Measurements from ENCODE around the gene ELMO3.

Gene ELMO3

DNA sequence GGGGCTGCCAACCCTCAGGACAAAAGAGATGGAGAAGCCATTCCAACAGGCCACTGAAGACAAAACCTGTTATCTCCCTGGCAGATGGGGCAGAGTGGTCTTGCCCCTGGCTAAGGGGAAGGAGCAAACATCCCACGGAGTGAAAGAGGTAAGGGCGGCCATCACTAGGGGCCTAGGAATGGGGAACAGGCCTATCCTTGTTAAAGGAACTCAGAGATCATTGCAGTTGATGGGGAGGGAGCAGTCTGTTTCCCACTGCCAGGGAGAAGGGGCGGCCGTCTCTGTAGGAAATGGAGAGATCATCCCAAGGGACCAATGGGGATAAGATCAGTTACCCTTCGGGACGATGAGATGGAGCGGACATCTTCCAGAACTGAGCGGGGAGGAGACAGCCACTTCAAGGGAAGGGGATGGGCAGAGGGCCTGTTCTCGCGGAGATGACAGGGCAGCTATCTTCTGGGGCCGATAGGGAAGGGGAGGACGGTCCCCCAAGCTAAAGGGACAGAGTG lies 27.4 kb downstream of the ELMO3 start:
- DNase-seq (ENCODE audit: low read depth) = no peak

DNA sequence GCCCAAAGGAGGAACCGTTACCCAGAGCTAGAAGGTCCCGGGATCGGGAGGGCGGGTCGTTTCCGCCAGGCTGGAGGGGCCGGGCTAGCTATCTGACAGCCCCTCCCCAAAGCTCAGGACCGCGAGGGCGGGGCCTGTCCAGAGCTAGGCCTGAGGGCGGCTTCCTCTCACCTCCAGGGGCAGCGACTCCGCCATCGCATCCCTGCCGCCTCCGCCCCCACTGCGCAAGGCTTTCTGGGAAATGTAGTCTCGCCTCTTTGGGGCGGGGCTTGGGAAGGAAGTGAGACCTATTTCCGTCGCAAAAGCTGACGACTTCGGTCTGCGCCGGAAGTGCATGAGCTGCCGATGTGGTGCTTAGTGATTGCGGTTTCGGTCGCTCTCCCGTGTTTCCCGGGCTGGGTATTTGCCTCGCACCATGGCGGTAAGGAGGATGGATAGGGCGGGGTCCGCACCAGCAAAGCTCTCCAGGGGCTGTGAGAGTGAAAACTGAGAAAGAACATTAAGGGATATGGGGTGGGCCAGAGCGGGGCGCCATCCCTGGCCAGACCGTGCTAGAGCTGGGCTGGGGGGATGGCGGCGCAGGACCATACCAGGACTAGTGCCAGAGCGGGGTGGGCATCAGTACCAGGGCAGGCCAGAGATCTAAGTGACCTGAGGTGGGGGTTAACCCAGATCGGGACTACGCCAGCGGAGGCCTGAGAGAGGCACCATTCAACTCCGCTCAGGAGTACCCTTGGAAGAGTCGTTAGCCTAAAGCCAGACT lies 28.1 kb downstream of the ELMO3 start, which contains the start of gene TMEM208:
TSS of gene TMEM208 (plus strand) at position 327 of the 763 bp plus-strand sequence. CDS start at position 416, 89 bp downstream.
- DNase-seq (ENCODE audit: low read depth) = peak; percentile 98

- no peak for DNase-seq (ENCODE audit: low read depth)
Observed at GRCh38 chr16:67227567-67227921, 28.6 kb downstream of the ELMO3 start.

DNA sequence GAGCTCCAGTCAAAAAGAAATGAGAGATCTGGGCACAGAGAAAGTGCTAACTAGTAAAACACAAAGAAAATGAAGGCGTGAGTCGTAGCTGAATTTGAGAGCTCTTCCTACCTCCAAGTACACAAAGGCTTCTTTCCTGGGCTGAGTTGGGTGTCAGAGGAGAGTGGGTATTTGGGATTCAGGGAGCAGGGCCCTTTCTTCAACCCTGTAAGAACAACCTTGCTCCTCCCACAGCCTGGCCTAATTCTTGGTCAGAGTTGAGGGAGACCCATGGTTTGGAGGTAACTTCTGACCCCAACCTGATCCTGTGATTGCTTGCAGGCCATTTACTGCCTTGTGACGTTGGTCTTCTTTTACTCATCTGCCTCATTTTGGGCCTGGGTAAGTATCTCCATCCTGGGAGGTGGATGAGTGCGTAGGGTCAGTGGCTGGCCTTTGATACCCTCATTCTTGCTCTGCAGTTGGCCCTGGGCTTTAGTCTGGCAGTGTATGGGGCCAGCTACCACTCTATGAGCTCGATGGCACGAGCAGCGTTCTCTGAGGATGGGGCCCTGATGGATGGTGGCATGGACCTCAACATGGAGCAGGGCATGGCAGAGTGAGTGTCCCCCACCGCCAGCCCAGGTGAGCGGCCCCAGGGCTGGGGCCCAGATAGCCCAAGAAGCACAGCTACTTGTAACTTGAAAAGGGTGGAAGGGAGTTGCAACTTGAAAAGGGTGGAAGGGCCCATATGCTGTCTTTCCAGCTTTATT lies 29.3 kb downstream of the ELMO3 start:
- no peak for DNase-seq (ENCODE audit: low read depth)

DNA sequence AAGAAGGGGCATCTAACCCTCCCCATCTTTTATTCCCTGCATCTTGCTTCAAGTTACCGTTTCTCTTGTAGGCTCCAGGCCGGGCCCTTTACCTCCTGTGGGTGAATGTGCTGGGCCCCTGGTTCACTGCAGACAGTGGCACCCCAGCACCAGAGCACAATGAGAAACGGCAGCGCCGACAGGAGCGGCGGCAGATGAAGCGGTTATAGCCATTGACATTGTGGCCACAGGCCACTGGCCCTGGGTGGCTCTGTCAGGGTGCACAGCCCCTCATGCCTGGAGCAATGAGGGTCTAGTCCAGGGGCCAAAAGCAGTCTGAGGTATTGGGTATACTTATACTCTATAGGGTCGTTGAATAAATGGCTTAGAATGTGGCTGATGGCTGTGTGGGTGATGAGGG lies 30.0 kb downstream of the ELMO3 start:
- no peak for DNase-seq (ENCODE audit: low read depth)

DNA sequence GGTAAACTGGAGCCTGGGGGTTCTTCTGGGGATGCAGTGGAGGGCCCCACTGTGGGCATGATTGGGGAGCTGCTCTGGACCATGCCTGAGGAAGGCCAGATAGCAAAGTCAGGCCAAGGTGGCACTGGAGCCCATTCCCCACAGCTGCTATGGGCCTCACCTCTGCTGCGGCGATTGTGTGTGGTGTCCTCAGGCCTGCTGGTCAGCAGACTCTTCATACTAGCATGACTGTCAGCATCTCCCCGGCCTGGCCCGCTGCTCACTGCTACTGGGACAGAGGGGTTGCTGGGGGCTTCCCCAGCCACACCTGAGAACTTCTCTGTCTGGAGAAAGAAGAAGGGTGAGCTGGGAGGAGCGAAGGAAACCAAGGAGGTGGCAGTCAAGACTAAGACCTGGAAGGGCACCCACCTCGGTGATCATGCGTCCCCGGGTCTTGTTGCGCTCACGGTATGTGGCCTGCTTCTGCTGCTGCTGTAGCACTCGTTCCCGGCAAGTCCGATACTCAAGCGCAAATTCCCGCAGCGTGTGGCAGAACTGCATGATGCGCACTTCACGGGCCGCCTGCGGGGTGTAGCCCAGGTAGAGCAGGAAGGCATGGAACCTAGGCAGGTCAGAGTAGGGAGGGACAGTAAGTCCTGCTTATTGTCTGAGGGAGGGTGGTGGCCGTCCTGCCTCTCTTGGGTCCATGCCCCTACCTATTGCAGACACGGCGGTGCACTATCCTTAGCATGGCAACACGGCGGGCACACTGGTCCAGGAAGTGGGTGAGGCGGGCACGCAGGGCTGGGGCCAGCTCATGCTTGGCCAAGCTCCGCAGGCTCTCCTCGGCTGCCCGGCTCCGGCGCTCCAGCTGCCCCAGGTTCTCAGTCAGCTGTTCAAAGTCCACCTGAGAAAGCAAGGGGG lies 31.2 kb downstream of the ELMO3 start:
- no peak for DNase-seq (ENCODE audit: low read depth)

DNA sequence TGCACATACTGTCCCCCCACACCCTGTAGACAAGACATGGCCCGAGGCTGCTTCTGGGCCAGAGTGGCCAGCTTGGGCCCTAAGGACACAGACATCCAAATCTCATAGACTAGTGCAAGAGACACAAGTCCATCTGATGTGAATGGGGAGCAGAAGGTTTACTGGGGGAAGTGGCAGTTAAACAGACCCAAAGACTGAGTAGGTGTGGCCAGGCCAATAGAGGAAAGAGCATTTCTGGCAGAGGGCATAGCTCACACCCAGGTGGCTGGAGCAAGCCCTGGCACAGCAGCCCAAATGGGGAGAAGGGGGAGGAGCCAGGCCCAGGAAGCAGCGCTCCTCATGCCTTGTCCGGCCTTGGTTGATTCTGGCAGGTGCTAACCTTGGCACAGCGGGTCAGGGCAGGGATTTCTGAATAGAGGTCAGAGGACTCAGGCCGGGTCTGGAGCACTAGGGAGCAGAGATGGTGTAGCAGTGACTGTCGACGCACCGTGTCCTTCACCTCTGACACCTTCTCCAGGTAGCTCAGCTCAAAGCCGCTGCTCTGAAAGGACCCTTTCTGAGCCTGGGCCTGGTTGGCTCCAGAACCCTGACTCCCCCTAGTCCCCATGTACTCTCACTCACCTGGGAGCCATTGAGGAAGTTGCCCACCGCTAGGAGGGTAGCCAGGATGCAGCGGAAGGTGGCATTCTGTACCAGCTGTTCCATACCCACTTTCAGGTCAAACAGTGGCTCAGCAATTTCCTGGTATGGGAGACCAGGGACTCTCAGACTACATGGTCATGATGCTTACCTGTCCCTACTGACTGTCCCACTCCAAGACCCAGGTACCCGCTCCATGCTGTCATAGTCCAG lies 32.1 kb downstream of the ELMO3 start:
- DNase-seq (ENCODE audit: low read depth) = no peak

DNA sequence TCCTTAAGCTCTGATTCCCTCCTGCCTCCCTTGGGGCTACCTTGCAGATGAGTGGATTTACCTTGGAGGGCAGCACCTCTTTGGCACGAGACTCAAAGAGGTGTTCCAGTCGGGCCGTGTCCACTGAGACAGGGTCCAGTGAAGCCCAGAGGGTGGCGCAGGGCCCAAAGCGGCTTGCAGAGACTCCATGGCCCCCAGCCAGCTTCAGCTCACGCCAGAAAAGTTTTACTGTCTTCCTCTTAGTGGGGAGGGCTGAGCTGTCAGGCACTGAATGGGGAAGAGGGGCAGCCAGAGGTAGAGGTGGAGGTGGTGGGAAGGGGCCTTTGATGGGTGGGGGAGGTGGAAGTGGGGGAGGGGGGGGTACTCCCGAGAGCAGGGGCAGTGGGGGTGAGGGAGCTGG lies 34.7 kb downstream of the ELMO3 start:
- DNase-seq (ENCODE audit: low read depth) = no peak

DNA sequence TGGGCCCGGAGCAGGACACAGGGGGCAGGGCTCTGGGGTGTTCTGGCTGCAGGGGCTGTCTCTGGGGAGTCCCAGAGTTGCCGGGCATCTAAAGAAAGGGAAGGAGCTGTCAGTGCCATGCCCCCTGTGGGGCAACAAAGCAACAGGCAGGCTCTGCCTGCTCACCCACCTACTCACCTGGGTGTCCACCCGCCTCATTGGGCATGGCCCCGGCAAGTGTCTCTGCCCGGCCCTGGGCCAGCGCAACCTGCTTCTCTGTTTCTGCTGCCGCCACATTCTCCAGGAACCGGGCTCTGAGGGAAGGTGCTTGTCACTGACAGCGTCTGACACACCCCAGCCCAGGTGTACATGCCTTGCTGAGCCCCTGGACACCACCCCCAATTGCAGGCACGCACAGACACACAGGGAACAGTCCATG lies 35.3 kb downstream of the ELMO3 start:
- DNase-seq (ENCODE audit: low read depth) = no peak

- no peak for DNase-seq (ENCODE audit: low read depth)
Observed at GRCh38 chr16:67235816-67236562, 37.1 kb downstream of the ELMO3 start.

DNA sequence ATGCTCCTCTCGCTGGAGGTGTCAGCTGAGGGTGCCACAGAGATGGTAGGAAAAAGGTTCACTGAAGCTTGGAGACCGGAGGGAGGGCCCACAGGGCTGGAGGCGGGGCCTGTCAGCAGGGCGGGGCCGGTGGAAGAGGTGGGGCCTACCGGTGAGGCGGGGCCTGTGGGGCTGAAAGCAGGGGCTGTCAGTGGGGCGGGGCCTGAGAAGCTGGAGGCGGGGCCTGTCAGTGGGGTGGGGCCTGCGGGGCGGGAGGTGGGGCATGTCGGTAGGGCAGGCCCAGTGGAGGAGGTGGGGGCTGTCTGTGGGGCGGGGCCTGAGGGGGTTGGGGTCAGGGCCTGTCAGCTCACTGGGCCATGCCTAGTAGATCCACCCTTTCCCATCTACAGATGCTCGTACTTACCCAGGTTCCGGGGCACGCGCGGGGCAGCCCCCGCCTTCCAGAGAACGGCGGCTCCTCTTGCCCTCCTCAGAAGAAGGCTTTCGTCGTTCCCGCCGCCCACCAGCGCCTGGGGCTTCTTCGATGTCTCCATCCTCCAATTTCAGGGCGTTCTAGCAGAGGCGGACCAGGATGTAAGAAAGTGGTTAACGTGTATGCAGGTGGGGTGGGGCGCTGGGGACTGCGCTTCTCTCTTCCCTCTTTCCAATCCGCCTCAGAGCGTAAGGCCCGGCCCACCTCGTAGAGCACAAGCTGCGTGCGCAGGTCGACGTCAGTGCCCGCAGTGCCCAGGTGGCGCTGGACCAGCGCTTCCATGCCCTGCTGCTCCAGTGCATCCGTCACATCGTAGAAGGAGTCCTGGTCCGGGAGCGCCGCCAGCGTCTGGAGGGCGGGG lies 37.8 kb downstream of the ELMO3 start:
- no peak for DNase-seq (ENCODE audit: low read depth)

DNA sequence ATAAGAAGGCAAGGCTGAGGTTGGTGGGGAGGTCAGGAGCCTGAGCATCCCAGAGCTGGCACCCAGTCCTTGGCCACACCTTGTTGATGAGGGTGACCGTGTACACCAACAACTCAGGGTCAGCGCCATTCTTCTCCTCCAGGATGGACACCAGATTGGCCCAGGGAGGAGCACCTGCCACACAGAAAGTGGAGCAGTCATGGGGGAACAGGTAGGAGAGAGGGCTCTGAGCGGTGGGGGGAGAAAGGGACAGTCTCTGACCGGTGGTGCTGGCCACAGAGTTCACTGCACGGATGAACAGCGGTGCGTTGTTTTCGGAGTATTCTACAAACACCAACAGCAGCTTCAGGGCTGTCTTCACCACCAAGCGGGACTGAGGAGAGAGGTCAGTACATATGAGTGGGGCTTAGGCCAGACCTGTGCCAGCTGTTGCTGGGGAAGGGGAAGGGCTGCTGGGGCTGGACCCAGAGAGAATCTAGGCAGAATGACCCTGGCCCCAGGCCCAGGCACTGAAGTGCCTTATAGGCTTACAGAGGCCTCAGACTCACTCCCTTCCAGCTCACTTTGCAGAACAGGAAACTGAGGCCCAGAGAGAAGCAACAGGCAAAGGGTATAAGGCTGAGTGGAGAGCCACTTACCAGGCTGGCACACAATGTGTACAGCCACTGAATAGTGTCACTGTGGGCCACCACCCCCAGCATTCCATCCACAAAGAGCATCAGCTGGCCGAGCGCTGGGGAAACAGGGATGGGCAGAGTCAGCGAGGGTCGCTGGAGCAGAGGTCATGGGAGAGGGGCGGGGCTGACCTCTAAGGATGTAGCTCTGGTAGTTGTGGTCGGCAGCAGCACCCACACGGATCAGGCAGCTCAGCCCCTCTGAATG lies 38.7 kb downstream of the ELMO3 start:
- no peak for DNase-seq (ENCODE audit: low read depth)

- DNase-seq (ENCODE audit: low read depth) = no peak
Observed at GRCh38 chr16:67238278-67238575, 39.3 kb downstream of the ELMO3 start.

DNA sequence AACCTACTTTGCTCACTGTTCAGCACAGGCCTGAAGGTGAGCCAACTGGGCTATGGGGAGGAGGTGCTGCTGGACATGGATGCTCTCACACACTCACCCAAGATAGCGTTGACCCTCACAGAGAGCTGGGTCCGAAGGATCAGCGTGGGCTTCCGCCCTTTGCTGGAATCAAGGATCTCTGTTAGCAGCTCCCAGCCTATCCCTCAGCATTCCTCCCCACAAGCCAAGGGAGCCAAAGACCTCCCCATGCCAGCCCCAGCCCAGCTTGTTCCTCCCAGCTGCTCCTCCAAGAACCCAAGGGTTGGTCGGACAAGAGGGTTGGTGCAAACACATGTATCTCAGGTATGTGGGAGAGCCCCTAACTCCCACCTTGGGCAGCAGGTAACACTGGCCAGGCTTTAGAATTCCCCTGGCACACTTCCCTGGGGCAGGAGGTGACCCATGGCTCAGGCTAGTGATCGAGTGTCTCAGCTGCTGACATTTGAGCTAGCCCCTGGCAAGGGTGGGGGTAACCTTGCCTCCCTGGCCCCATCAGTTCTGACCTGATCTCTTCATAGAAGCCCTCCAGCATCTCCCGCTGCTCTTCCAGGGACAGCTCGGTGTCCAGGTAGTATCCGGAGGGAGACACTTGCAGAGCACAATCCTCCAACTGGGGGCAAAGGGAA lies 40.0 kb downstream of the ELMO3 start:
- DNase-seq (ENCODE audit: low read depth) = no peak

DNA sequence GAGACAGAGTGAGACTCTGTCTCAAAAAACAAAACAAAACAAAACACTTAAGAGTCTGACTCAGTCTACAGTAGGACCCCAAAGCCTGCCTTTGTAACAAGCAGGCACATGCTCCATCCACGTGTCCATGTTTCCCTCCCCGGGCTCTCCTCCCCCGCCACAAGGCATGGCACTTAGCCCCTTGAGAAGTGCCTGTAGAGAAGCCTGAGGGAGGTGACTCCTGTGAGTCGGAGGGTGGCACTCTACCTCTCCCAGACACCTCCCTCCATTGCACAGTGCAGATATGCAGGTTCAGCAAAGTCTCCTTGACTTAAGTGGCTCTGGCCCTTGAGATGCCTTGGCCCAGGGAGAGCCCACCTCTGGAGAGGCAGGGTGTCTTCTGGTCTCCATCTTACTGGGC lies 41.6 kb downstream of the ELMO3 start:
- DNase-seq (ENCODE audit: low read depth) = no peak

DNA sequence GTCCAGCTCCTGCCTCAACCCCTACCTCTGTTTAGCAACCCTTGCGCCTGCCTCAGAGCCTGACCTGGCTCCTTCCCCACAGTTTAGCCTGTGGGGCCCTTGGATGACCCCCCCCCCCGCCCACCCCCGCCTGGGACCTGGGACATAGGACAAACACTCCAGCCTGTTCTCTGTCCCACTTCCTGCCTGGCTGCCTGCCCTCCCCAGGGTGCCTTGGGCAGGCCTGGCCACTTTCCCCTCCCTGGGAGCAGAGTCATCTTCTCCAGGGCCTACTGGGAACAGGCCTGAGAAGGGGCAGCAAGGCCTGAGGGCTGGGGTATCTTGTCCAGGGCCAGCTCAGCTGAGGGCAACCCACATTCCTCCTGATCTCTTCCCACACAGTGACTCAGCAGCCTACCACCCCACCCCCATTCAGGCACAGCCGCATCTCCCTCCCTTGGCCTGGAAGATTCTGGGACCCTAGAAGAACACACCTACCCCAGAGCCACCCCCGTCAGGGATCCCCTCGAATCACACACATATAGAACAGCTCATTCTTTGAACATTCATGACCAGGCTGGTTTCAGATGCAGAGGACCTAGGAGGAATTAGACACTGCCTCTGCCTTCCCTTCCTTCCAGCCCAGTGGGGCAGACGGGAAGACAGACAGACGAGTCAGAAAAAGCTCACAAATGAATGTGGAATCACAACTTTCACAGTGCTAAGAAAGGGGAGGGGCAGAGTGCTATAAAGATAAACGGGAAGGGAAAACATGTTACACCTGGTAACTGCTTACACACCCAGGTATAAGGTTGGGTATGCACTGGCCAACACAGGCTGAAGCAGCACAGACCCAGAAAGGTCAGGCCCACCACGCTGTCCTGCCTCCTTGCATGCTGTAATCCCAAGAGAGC lies 42.3 kb downstream of the ELMO3 start:
- DNase-seq (ENCODE audit: low read depth) = peak; percentile 58

DNA sequence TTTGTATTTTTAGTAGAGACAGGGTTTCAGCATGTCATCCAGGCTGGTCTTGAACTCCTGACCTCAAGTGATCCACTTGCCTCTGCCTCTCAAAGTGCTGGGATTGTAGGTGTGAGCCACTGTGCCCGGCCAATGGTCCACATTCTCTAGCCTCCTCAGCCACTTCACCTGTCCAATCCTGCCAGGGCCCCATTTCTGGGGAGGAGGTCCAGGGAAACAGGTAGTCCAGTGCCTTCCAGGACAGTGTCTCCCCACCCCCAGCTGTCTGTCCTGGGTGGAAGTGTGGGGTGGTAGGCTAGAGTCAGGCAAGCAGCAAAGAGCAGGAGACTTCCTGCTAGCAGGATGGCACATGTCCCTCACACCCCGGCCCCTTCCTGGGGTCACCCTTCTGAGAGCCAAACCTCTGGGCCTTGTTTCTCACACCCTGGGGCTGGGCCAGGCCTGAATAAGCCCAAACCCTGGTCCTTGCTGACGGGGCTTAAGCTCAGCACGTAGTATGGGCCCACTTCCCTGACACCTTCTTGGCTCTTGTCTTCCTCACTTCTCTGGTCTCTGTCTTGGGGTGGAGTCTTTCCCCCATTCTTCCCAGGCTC lies 43.3 kb downstream of the ELMO3 start:
- DNase-seq (ENCODE audit: low read depth) = no peak
